HG03342 (cell line): Measurements from ENCODE around the gene NT5DC3.
"Not testable (repeated sequence)": the region's sequence is repeated elsewhere in the genome, so short reads cannot be mapped to it uniquely, and the experiment has no call there.

ENCODE experiments used
- ATAC-seq: cut with Tn5 transposase; IDR thresholded peaks from one replicate; pipeline ENCODE4 v1.9.1; 2021; ENCODE audit warnings: mild to moderate bottlenecking, moderate library complexity; ENCODE audit not compliant: unreplicated experiment

The NT5DC3 gene

GRCh38 chr12:103855896-103856657, 15.0 kb upstream of the NT5DC3 start:
- no peak for ATAC-seq

DNA sequence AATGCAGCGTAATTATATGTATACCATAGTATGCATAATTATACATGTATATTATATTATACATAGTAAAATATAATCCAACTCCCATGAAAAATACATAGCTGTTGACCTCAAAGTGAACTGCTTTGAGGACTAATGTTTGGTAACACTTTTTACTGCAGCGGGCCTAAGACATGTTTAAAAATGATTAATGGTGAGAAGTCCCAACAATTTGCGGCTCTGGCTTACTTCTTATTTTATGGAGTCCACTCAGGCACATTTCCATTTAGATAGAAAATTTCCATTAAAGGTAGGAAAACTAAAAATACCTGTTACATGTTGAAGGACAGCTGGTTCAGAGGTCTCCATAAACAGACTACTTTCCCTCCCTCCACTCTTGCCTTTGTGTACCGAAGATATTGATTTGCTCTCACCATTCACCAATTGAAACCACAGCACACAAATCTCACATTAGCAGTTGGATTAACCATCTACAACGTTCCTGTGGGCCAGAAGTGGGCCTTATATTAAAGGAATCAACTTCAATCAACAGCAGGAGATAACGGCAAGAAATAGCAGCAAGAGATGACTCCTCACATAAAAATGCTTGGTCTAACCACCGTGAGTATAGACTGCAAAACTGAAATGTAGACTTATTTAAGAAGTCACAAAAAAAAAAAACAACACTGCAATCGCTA, 14.1 kb upstream of the NT5DC3 start:
- no peak for ATAC-seq

DNA sequence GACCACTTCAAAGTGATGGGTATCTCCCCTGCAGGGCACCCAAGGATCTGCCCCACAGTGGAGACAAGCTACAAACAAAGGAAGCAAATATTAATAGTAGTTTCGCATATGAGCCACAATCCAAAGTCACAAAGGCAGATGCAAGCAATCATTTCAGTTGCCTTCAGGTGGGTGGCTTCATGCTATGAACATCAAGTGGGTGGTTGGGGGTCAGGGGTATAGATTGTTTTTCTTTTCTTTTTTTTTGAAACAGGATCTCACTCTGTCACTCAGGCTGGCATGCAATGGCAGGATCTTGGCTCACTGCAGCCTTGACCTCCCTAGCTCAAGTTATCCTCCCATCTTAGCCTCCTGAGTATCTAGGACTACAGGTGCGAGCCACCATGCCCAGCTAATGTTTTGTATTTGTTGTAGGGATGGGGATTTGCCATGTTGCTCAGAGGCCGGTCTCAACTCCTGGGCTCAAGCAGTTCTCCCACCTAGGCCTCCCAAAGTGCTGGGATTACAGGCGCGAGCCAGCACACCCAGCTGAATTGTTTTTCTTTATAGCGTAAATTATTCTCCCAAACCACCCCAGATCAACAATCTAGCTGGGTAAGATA, 13.4 kb upstream of the NT5DC3 start:
- ATAC-seq = no peak

- ATAC-seq = no peak
These were observed 11.5 kb upstream of the NT5DC3 start for GRCh38 chr12:103852498-103852997.

- no peak for ATAC-seq
These were observed 10.1 kb upstream of the NT5DC3 start for GRCh38 chr12:103851127-103851526.

- no peak for ATAC-seq
These were observed 9.4 kb upstream of the NT5DC3 start for GRCh38 chr12:103850429-103850828.

GRCh38 chr12:103848917-103849491, 8.0 kb upstream of the NT5DC3 start:
- ATAC-seq = no peak

DNA sequence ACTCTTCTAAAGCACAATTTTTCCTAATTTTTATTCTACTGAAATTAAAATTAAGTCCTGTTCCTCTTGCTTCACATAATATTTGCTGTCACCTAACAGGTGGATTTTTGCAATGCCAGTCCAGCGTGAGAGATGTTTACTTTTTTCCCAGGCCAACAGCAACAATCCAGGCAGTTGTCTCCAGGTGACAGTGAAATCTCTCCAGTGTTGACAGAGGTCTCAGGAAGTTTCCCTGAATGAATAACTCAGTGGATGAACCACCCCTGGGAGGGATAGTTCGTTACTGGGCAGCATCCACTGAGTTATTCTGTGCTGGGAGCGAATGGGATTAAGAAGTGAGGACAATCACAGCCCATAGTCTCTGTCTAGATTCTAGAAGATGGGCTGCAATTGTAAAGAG, 7.1 kb upstream of the NT5DC3 start:
- no peak for ATAC-seq

GRCh38 chr12:103846415-103846814, 5.4 kb upstream of the NT5DC3 start:
- ATAC-seq = no peak

DNA sequence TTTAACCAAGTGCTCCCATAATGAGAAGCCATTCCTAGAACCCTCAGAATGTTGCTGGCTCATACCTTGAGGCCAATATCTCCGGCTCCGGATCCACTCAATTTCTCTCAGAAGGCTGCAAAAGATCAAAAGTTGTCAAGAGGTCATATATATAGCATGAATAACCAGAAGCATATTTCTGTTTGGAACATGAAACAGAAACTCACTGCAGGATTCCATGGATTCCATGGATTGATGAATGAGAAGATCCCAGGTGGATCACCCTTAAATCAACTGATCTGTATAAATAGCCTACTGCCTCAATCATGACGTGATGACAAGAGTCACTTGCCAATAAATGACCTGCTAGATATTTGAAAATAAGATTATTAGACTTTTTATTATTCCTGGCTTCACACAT, 3.3 kb upstream of the NT5DC3 start:
- no peak for ATAC-seq

GRCh38 chr12:103841690-103842584, 903 bp upstream of the NT5DC3 start:
- ATAC-seq = peak; percentile 9

- peak; percentile 40 for ATAC-seq
These were observed 565 bp downstream of the NT5DC3 start for GRCh38 chr12:103840462-103840875.

- no peak for ATAC-seq
These were observed 1.2 kb downstream of the NT5DC3 start for GRCh38 chr12:103839609-103840461.

DNA sequence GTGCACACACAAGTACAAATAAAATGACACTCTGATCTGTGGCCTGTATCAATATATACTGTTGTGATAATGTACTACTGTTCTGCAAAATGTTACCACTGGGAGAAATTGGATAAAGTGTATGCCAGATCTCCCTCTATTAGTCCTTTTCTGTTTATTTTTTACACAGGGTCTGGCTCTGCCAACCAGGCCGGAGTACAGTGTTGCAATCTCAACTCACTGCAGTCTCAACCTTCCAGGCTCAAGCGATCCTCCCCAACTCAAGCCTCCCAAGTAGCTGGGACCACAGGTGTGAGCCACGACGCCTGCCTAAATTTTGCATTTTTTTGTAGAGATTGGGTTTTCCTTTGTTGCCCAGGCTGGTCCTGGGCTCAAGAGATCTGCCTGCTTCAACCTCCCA, 1.9 kb downstream of the NT5DC3 start:
- ATAC-seq = no peak

- ATAC-seq = no peak
These were observed 2.6 kb downstream of the NT5DC3 start for GRCh38 chr12:103838254-103838914.

GRCh38 chr12:103836345-103836744, 4.7 kb downstream of the NT5DC3 start:
- ATAC-seq = no peak

GRCh38 chr12:103835747-103836335, 5.2 kb downstream of the NT5DC3 start:
- ATAC-seq = not testable (repeated sequence)

DNA sequence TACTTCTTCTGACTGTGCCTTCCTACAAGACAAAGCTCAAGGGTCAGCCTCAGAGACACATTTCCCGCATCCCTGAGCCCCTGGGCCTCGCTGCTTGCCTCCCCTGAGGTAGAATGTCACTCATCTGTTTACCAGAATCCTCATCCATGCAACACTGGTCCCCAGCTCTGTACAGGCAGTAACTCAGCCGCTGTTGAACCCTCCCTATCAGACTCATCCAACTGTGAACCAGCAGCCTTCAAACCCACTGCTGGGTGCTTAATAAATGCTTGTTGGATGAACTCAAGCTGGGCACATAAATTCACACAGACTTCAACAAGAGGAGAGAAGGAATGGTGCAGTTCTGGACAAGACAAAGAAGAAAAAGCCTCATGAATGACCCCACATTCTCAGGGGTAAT, 6.1 kb downstream of the NT5DC3 start:
- ATAC-seq = no peak

DNA sequence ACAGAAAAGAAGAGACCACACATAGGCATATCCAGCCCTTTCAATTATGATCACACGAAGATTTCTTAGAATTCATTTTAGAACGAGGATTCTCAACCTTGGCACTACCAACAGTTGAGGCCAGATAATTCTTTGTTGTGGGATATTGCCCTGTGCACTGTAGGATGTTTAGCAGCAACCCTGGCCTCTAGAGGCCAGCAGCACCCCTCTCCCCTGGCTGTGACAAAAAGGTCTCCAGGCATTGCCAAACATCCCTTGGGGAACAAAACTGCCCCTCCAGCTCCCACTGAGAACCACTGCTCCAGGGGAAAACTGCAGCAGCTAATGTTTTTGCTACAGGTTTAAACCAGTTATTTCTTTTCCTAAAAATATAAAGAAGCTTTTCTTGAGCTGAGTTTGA, 7.1 kb downstream of the NT5DC3 start:
- no peak for ATAC-seq
